PFSK-1 (cell line): ENCODE measurements around the gene RNPEPL1.

ENCODE experiments used
- POLR2AphosphoS5 ChIP-seq: IDR thresholded peaks from 2 replicates; pipeline ENCODE4 v1.6.1; 2012; ENCODE audit warnings: low read depth, mild to moderate bottlenecking, control low read depth, low read length, moderate library complexity
- TF ChIP-seq, protein P1 (sequence below), 2 experiments: IDR thresholded peaks; 2 replicates each; pipeline versions ENCODE4 v1.6.1 to v1.8.0; 2011 to 2012; ENCODE audit warnings: low read depth in 2 of 2, low read length in 2 of 2, control low read depth in 1 of 2, inconsistent platforms in 1 of 2, mild to moderate bottlenecking in 1 of 2, moderate library complexity in 1 of 2; ENCODE audit not compliant: insufficient read depth in 1 of 2

DNA sequence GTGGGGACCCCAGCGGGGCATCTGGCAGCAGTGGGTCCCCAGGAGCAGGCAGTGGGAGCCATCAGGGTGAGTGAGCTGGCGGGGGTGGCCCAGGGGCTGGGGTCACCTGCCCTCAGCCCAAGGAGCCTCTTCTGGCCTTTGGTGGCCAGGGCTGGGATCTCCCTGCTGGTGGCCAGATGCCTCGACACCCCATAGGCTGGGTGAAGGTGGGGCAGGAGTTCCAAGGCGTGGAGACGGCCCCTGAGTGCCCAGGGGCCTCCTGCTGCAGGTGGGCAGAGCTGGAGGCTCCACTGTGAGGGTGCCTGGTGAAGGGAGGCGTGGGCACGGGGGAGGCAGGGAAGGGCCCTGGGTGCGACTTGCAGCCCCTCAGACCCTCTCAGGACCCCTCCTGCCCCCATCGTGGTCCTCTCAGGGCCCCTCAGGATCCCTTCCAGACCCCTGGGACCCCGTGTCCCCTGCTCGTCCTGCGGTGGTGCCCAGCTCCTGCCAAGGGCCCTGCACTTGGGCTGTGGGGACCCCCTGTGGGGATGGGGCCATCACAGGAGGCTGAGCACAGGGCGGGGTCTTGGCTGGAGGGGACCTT, 52.0 kb downstream of the RNPEPL1 start:
- no peak for TF ChIP-seq POLR2AphosphoS5
- TF ChIP-seq, protein P1, sequence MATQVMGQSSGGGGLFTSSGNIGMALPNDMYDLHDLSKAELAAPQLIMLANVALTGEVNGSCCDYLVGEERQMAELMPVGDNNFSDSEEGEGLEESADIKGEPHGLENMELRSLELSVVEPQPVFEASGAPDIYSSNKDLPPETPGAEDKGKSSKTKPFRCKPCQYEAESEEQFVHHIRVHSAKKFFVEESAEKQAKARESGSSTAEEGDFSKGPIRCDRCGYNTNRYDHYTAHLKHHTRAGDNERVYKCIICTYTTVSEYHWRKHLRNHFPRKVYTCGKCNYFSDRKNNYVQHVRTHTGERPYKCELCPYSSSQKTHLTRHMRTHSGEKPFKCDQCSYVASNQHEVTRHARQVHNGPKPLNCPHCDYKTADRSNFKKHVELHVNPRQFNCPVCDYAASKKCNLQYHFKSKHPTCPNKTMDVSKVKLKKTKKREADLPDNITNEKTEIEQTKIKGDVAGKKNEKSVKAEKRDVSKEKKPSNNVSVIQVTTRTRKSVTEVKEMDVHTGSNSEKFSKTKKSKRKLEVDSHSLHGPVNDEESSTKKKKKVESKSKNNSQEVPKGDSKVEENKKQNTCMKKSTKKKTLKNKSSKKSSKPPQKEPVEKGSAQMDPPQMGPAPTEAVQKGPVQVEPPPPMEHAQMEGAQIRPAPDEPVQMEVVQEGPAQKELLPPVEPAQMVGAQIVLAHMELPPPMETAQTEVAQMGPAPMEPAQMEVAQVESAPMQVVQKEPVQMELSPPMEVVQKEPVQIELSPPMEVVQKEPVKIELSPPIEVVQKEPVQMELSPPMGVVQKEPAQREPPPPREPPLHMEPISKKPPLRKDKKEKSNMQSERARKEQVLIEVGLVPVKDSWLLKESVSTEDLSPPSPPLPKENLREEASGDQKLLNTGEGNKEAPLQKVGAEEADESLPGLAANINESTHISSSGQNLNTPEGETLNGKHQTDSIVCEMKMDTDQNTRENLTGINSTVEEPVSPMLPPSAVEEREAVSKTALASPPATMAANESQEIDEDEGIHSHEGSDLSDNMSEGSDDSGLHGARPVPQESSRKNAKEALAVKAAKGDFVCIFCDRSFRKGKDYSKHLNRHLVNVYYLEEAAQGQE (IDR thresholded peaks at IDR 0.05; ENCODE audit: insufficient read depth in 1 of 2, low read depth in 2 of 2, low read length in 2 of 2) = no peak
